Measurements from ENCODE around the gene GBP4.

DNA sequence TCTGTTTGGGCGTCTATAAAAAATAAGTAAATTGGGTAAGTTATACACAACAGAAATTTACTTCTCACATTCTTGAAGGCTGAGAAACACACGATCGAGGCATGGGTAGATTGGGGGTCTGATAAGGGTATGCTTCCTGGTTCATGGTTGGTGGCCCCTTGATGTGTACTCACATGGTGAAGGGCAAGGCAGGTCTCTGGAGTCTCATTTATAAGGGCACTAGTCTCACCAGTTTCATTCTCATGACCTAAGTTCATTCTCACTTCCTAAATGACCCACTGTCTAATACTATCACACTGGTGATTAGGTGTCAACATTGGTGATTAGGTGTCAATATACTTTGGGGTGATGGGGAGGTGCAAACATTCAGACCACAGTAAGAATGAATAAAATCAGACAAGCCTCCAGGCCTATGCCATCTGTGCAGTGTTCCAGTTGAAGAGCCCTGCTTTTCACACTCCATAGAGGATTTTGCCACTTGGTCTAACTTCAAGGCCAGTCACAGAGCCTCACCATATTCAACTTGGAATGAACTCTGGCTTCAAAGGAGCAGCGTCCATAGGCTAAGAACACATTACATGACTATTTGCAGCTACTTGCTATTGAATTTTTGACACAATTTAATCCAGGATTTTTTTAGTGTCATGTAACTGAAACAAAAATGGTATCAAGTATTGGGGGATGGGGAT lies 2.5 kb upstream of the GBP4 start:
- TF ChIP-seq, protein P1, sequence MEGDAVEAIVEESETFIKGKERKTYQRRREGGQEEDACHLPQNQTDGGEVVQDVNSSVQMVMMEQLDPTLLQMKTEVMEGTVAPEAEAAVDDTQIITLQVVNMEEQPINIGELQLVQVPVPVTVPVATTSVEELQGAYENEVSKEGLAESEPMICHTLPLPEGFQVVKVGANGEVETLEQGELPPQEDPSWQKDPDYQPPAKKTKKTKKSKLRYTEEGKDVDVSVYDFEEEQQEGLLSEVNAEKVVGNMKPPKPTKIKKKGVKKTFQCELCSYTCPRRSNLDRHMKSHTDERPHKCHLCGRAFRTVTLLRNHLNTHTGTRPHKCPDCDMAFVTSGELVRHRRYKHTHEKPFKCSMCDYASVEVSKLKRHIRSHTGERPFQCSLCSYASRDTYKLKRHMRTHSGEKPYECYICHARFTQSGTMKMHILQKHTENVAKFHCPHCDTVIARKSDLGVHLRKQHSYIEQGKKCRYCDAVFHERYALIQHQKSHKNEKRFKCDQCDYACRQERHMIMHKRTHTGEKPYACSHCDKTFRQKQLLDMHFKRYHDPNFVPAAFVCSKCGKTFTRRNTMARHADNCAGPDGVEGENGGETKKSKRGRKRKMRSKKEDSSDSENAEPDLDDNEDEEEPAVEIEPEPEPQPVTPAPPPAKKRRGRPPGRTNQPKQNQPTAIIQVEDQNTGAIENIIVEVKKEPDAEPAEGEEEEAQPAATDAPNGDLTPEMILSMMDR (IDR thresholded peaks at IDR 0.05; ENCODE audit: low read depth, low read length), result no peak
- no peak for TF ChIP-seq EZH2phosphoT487 (IDR thresholded peaks at IDR 0.05; ENCODE audit: low read depth)

Measured in OCI-LY3 (cell line).